ENCODE results near the gene ADISSP.
A peak's percentile ranks its signal among the peaks of the same experiment; 100 is the strongest.

Gene ADISSP

GRCh38 chr20:3795511-3796468 is 28.2 kb upstream of the ADISSP start, which contains the start of gene CDC25B (continued):
- TF ChIP-seq ZNF114 (tag by site-specific recombination; IDR thresholded peaks at IDR 0.05) (no peak), ZNF621 (tag by site-specific recombination; IDR thresholded peaks at IDR 0.05) (no peak), KLF9 (tag by site-specific recombination; IDR thresholded peaks at IDR 0.05; ENCODE audit: low read depth) (peak; percentile 67), ZNF274 (IDR thresholded peaks at IDR 0.05; ENCODE audit: low read length) (no peak), ZNF274 (tag by site-specific recombination; IDR thresholded peaks at IDR 0.05; ENCODE audit: borderline replicate concordance) (no peak), PRDM10 (tag by site-specific recombination; IDR thresholded peaks at IDR 0.05) (peak; percentile 63), ZBTB48 (tag by site-specific recombination; IDR thresholded peaks at IDR 0.05) (no peak), ZNF701 (tag by site-specific recombination; IDR thresholded peaks at IDR 0.05) (no peak), SP7 (tag by site-specific recombination; IDR thresholded peaks at IDR 0.05) (peak; percentile 73), ZNF624 (tag by site-specific recombination; IDR thresholded peaks at IDR 0.05) (no peak), ZNF521 (tag by site-specific recombination; IDR thresholded peaks at IDR 0.05) (no peak), PRDM2 (tag by site-specific recombination; IDR thresholded peaks at IDR 0.05; ENCODE audit: borderline replicate concordance) (no peak), ZBTB10 (tag by site-specific recombination; IDR thresholded peaks at IDR 0.05) (peak; percentile 76), ZFP37 (tag by site-specific recombination; IDR thresholded peaks at IDR 0.05) (0 out of 2 replicates have a peak, but pooled peaks have one; percentile 53), ZNF133 (tag by site-specific recombination; IDR thresholded peaks at IDR 0.05) (no peak), ZNF175 (tag by site-specific recombination; IDR thresholded peaks at IDR 0.05) (no peak), GFI1B (tag by site-specific recombination; IDR thresholded peaks at IDR 0.05) (peak; percentile 11; the same call in 1 of the 2 replicates), ZBTB7A (tag by site-specific recombination; IDR thresholded peaks at IDR 0.05; ENCODE audit: low read depth) (peak; percentile 51; the same call in 1 of the 2 replicates), ZIC2 (tag by site-specific recombination; IDR thresholded peaks at IDR 0.05) (peak; percentile 35; the same call in 1 of the 2 replicates), ZNF350 (tag by site-specific recombination; IDR thresholded peaks at IDR 0.05) (no peak), OVOL3 (tag by site-specific recombination; IDR thresholded peaks at IDR 0.05) (no peak), ZNF747 (tag by site-specific recombination; IDR thresholded peaks at IDR 0.05) (no peak), ZNF626 (tag by site-specific recombination; IDR thresholded peaks at IDR 0.05) (no peak), BCL11B (tag by site-specific recombination; IDR thresholded peaks at IDR 0.05; ENCODE audit: low read depth) (no peak), ZNF184 (tag by site-specific recombination; IDR thresholded peaks at IDR 0.05) (no peak), KLF7 (tag by site-specific recombination; IDR thresholded peaks at IDR 0.05; ENCODE audit: borderline replicate concordance) (peak; percentile 62; the same call in 1 of the 2 replicates), ZNF623 (tag by site-specific recombination; IDR thresholded peaks at IDR 0.05) (no peak), FEZF1 (tag by site-specific recombination; IDR thresholded peaks at IDR 0.05) (no peak)
